H1 (cell line): ENCODE results near the gene ZNF226. TPM values are rescaled to one million over a fixed set of nuclear protein-coding genes. Genes with fewer than 3 reads are reported as not detected.

Experiments
- CTCF ChIA-PET: fragments of 300-600 bp; sonication (Branson Sonifier 250); formaldehyde crosslinking; loops from one replicate; lab custom pipeline; 2021; ENCODE audit not compliant: partially characterized antibody; lab: Charles Lee
- POLR2A ChIA-PET: fragments of 300-600 bp; sonication (Branson Sonifier 250); formaldehyde crosslinking; loops from one replicate; lab custom pipeline; 2021; ENCODE audit warnings: inconsistent platforms; ENCODE audit not compliant: partially characterized antibody; lab: Charles Lee
- DNase-seq, 2 experiments: peaks; one replicate each; pipeline versions ENCODE4 v3.0.0 to v3.0.0-alpha.2; 2010 to 2022; ENCODE audit warnings: low spot score in 2 of 2, low read depth in 1 of 2, mixed read lengths in 1 of 2
- FAIRE-seq: peaks from 2 replicates; lab custom pipeline; 2011; peaks lifted over from hg19 to GRCh38; lab: Jason Lieb, UNC
- H2AFZ ChIP-seq: 2 replicates; pipeline ENCODE4 v1.8.1; 2012; ENCODE audit warnings: low read length, inconsistent platforms
- H2AK5ac ChIP-seq: 2 replicates; pipeline ENCODE4 v1.6.1; 2013; ENCODE audit warnings: low read depth, low read length
- H2BK120ac ChIP-seq: replicated peaks from 2 replicates; pipeline ENCODE3; 2013; ENCODE audit warnings: low read depth, low read length, inconsistent platforms
- H2BK12ac ChIP-seq: 2 replicates; pipeline ENCODE4 v1.6.1; 2013; ENCODE audit warnings: low read depth, low read length
- H2BK15ac ChIP-seq: 2 replicates; pipeline ENCODE4 v1.6.1; 2013; ENCODE audit warnings: low read length
- H2BK20ac ChIP-seq: 2 replicates; pipeline ENCODE4 v1.6.1; 2013; ENCODE audit warnings: low read length
- H2BK5ac ChIP-seq: 2 replicates; pipeline ENCODE4 v1.6.1; 2013; ENCODE audit warnings: low read depth, low read length
- H3K14ac ChIP-seq: 2 replicates; pipeline ENCODE4 v1.6.1; 2013; ENCODE audit warnings: inconsistent platforms; ENCODE audit not compliant: insufficient read length
- H3K18ac ChIP-seq: 2 replicates; pipeline ENCODE4 v1.6.1; 2013; ENCODE audit warnings: low read length; ENCODE audit errors: extremely low read depth
- H3K23ac ChIP-seq: 2 replicates; pipeline ENCODE4 v1.6.1; 2013; ENCODE audit warnings: inconsistent platforms; ENCODE audit not compliant: insufficient read length
- H3K23me2 ChIP-seq: 2 replicates; pipeline ENCODE4 v1.6.1; 2013; ENCODE audit warnings: low read depth, low read length
- H3K27ac ChIP-seq: 2 replicates; pipeline ENCODE4 v1.6.1; 2011; ENCODE audit warnings: low read depth, low read length, inconsistent platforms
- H3K27me3 ChIP-seq, 4 experiments: replicated peaks in 1 of 4; 1 replicate in 1 of 4; 2 replicates in 3 of 4; pipeline versions ENCODE4 v1.6.1 to v1.8.1; 2011 to 2013; ENCODE audit warnings: low read length in 3 of 4, mild to moderate bottlenecking in 3 of 4, inconsistent platforms in 2 of 4, mixed read lengths in 2 of 4, moderate library complexity in 1 of 4; ENCODE audit not compliant: control insufficient read depth in 3 of 4, insufficient read depth in 3 of 4; ENCODE audit errors: extremely low read depth in 1 of 4
- H3K36me3 ChIP-seq, 4 experiments: 2 replicates each; pipeline versions ENCODE4 v1.6.1 to v1.8.1; 2011 to 2013; ENCODE audit warnings: mild to moderate bottlenecking in 4 of 4, low read length in 3 of 4, moderate library complexity in 2 of 4, control low read depth in 1 of 4, inconsistent platforms in 1 of 4; ENCODE audit not compliant: insufficient read depth in 4 of 4, control insufficient read depth in 2 of 4
- H3K4ac ChIP-seq: replicated peaks from 2 replicates; pipeline ENCODE3; 2013; ENCODE audit warnings: low read length, low read depth, mixed read lengths, inconsistent platforms; ENCODE audit not compliant: insufficient read length
- H3K4me1 ChIP-seq, 4 experiments: replicated peaks in 1 of 4; 1 replicate in 1 of 4; 2 replicates in 3 of 4; pipeline versions ENCODE4 v1.6.1 to v1.8.1; 2011 to 2013; ENCODE audit warnings: low read length in 3 of 4, inconsistent platforms in 2 of 4, mixed read lengths in 1 of 4; ENCODE audit not compliant: insufficient read depth in 4 of 4, control insufficient read depth in 3 of 4
- H3K4me2 ChIP-seq, 2 experiments: 2 replicates each; pipeline versions ENCODE4 v1.6.1 to v1.8.1; 2011 to 2013; ENCODE audit warnings: low read depth in 2 of 2, low read length in 2 of 2, control low read depth in 1 of 2, inconsistent platforms in 1 of 2, mild to moderate bottlenecking in 1 of 2; ENCODE audit not compliant: insufficient read depth in 1 of 2
- H3K4me3 ChIP-seq, 4 experiments: fragments of 200-600, 300-600 bp in 1 of 4; sonication (generic), shearing (Covaris generic), sonication (Bioruptor Twin) in 1 of 4; 2 replicates each; pipeline versions ENCODE4 v1.5.1 to v1.8.1; 2011 to 2016; ENCODE audit warnings: low read length in 4 of 4, low read depth in 3 of 4, control low read depth in 2 of 4, inconsistent platforms in 2 of 4, mild to moderate bottlenecking in 2 of 4, mixed read lengths in 1 of 4, moderate library complexity in 1 of 4; ENCODE audit not compliant: insufficient read depth in 2 of 4; ENCODE audit errors: extremely low read depth in 1 of 4
- H3K56ac ChIP-seq: replicated peaks from 2 replicates; pipeline ENCODE3; 2013; ENCODE audit warnings: low read depth, mild to moderate bottlenecking, mixed read lengths, low read length, inconsistent platforms; ENCODE audit not compliant: insufficient read length
- H3K79me1 ChIP-seq: 2 replicates; pipeline ENCODE4 v1.6.1; 2013; ENCODE audit warnings: low read depth, low read length, control low read depth
- H3K79me2 ChIP-seq, 2 experiments: 2 replicates each; pipeline versions ENCODE4 v1.6.1 to v1.8.1; 2012 to 2013; ENCODE audit warnings: low read length in 2 of 2, mild to moderate bottlenecking in 2 of 2, inconsistent platforms in 1 of 2; ENCODE audit not compliant: insufficient read depth in 2 of 2, control insufficient read depth in 1 of 2
- H3K9ac ChIP-seq, 4 experiments: replicated peaks in 1 of 4; 1 replicate in 1 of 4; 2 replicates in 3 of 4; pipeline versions ENCODE4 v1.6.1 to v1.8.1; 2011 to 2013; ENCODE audit warnings: low read depth in 3 of 4, low read length in 3 of 4, control low read depth in 2 of 4, mild to moderate bottlenecking in 2 of 4, moderate library complexity in 2 of 4, inconsistent platforms in 1 of 4; ENCODE audit errors: extremely low read depth in 1 of 4
- H3K9me3 ChIP-seq, 2 experiments: 2 replicates each; pipeline versions ENCODE4 v1.6.1 to v1.8.1; 2012 to 2013; ENCODE audit warnings: mild to moderate bottlenecking in 2 of 2, moderate library complexity in 2 of 2, control low read depth in 1 of 2, inconsistent platforms in 1 of 2, low read depth in 1 of 2, low read length in 1 of 2, mixed read lengths in 1 of 2; ENCODE audit not compliant: insufficient read depth in 2 of 2
- H4K20me1 ChIP-seq, 2 experiments: replicated peaks in 1 of 2; 2 replicates each; pipeline versions ENCODE3 to v1.8.1; 2011 to 2013; ENCODE audit warnings: inconsistent platforms in 2 of 2, low read length in 2 of 2, mild to moderate bottlenecking in 1 of 2; ENCODE audit not compliant: insufficient read depth in 2 of 2, control insufficient read depth in 1 of 2
- H4K5ac ChIP-seq: 2 replicates; pipeline ENCODE4 v1.6.1; 2013; ENCODE audit warnings: low read length, low read depth, mixed read lengths, inconsistent platforms; ENCODE audit not compliant: insufficient read length
- H4K8ac ChIP-seq: 2 replicates; pipeline ENCODE4 v1.8.0; 2013; ENCODE audit warnings: mild to moderate bottlenecking, moderate library complexity, low read length, inconsistent platforms; ENCODE audit not compliant: insufficient read depth; ENCODE audit errors: extremely low read depth
- H4K91ac ChIP-seq: replicated peaks from 2 replicates; pipeline ENCODE3; 2013; ENCODE audit warnings: low read length, mixed read lengths, inconsistent platforms; ENCODE audit not compliant: insufficient read length
- BCL11A ChIP-seq, 2 experiments: IDR thresholded peaks; one replicate each; pipeline ENCODE4 v1.6.1; 2011; ENCODE audit warnings: low read depth in 2 of 2, low read length in 2 of 2, mild to moderate bottlenecking in 2 of 2
- CTBP2 ChIP-seq: IDR thresholded peaks from 2 replicates; pipeline ENCODE4 v1.7.0; 2011; ENCODE audit warnings: borderline replicate concordance, mild to moderate bottlenecking, moderate library complexity, mixed read lengths, low read length; ENCODE audit not compliant: insufficient read depth, insufficient read length
- EGR1 ChIP-seq: IDR thresholded peaks from 2 replicates; pipeline ENCODE4 v1.6.1; 2011; ENCODE audit warnings: low read depth, low read length, borderline replicate concordance
- KDM4A ChIP-seq: IDR thresholded peaks from one replicate; pipeline ENCODE4 v1.7.1; 2012; ENCODE audit warnings: low read depth, mild to moderate bottlenecking, moderate library complexity, low read length, inconsistent platforms; ENCODE audit not compliant: severe bottlenecking
- POLR2AphosphoS5 ChIP-seq: IDR thresholded peaks from 2 replicates; pipeline ENCODE4 v1.6.1; 2011; ENCODE audit warnings: low read depth, low read length
- RBBP5 ChIP-seq: IDR thresholded peaks from 2 replicates; pipeline ENCODE4 v1.7.1; 2012; ENCODE audit warnings: low read depth, mild to moderate bottlenecking, inconsistent platforms, low read length, moderate library complexity, borderline replicate concordance
- RFX5 ChIP-seq: IDR thresholded peaks from 2 replicates; pipeline ENCODE4 v1.6.1; 2011; ENCODE audit warnings: low read depth, low read length, improper control_type of control experiment, borderline replicate concordance
- SIX5 ChIP-seq: IDR thresholded peaks from 2 replicates; pipeline ENCODE4 v1.6.1; 2011; ENCODE audit warnings: mild to moderate bottlenecking, low read depth, low read length
- TAF1 ChIP-seq: IDR thresholded peaks from 2 replicates; pipeline ENCODE4 v1.6.1; 2011; ENCODE audit warnings: mild to moderate bottlenecking, low read depth, low read length
- TEAD4 ChIP-seq: IDR thresholded peaks from 2 replicates; pipeline ENCODE4 v1.6.1; 2012; ENCODE audit warnings: low read depth, low read length, inconsistent platforms, mixed read lengths
- YY1 ChIP-seq: IDR thresholded peaks from 2 replicates; pipeline ENCODE4 v1.6.1; 2011; ENCODE audit warnings: low read depth, mild to moderate bottlenecking, low read length
- WGBS, 2 experiments: shearing (Covaris generic) in 1 of 2; methylation state at CpG; one replicate each; pipeline versions ENCODE4 v1.1.6 to v1.1.7; 2013 to 2015; ENCODE audit warnings: low lambda C conversion rate in 2 of 2, mixed read lengths in 2 of 2, inconsistent platforms in 1 of 2, low coverage in 1 of 2, missing lambda C conversion rate in 1 of 2; ENCODE audit not compliant: insufficient replicate concordance in 2 of 2, insufficient coverage in 1 of 2, insufficient read length in 1 of 2; ENCODE audit errors: extremely low coverage in 1 of 2, missing lambda C conversion rate in 1 of 2; 5-methylcytosine and 5-hydroxymethylcytosine counted together
- polyA plus RNA-seq, 7 experiments: library from polyadenylated mRNA; depleted of rRNA in 3 of 7; stranded (reverse) in 5 of 7; unstranded in 2 of 7; fragments of >200 nt in 5 of 7; fragments of 200-250 nt in 2 of 7; gene quantifications; 1 replicate in 5 of 7; 2 replicates in 1 of 7; 4 replicates in 1 of 7; pipeline versions ENCODE4 v1.2.1 to v1.2.3, GENCODE V29; 2011 to 2013; ENCODE audit warnings: missing spikeins in 2 of 7, mixed read lengths in 2 of 7
- total RNA-seq: library from RNA; stranded (reverse); fragmentation: NEBNext Ultra II Directional; extraction: Animal tissue kit (Norgen Biotek cat#: 25700); gene quantifications from 2 replicates; pipeline ENCODE4 v1.2.1, GENCODE V29; 2021

The ZNF226 gene
- total and polyA plus RNA-seq, 2 of the 8 experiments (the other 6 are each of a cell fraction or from before 2014, with no cell fraction given) = 4.1 to 18.3 TPM

DNA sequence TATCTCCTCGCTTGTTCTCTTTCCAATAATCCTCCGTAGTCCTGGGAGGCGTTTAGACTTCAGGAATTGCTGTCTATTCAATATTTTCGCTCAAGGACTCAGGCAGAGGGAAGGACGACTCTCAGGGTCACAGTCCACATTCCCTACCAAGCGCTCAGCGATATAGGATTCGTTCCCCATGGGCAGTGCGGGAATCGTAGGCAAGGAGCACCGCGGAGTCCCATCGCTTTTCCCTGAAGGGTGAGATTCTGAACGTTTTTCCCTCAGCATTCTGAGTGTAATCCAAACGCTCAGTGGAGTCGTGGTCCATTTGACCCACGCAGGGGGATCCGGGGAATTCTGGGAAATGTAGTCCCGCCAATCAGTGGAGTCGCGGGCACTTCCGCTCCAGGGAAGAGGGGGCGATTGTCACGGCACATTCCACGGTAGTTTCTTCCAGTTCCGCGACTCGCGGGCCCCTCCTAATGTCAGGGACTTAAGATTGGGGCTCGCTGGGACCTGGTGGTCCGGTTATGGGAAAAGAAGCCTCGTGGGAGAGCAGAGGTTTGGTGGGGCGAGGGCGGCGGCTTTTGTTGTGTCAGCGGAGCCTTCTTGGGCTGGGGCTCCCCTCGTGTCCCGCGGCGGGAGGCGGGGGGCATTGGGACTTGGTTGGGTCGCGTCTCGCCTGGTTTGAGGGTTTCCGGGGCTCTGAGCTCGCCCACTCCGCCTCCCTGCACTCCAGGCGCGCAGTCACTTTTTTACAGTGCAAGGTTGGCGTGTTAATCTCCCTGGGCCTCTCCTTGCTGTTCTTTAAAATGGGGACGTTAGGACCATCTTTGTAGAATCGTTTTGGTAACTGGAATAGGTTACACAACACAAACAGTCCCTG lies 23.5 kb upstream of the ZNF226 start, which contains the start of gene ZNF234:
ZNF234 (plus strand) TSS at position 364 of the 868 bp plus-strand sequence. CDS start 3,079 bp downstream, outside the sequence.
- Histone ChIP-seq H3K4me3 (peak within 1 kb of the TSS; percentile 68 to 87 (median 78)), H2AFZ (peak within 1 kb of the TSS; percentile 99), H3K23ac (no peak within 1 kb of the TSS), H2BK12ac (no peak within 1 kb of the TSS), H3K4ac (no peak within 1 kb of the TSS), H4K91ac (no peak within 1 kb of the TSS), H3K23me2 (peaks cover 10% of the 10 kb centered on the region; the same call in 1 of the 2 replicates), H3K18ac (peak within 1 kb of the TSS; percentile 60; the same call in 1 of the 2 replicates), H4K5ac (peak within 1 kb of the TSS; percentile 89), H2BK15ac (no peak within 1 kb of the TSS; the same call in 1 of the 2 replicates), H3K56ac (no peak within 1 kb of the TSS), H3K79me1 (no peaks in the 10 kb centered on the region; the same call in 1 of the 2 replicates), H3K14ac (no peak within 1 kb of the TSS), H3K27me3 (no peaks in the 10 kb centered on the region), H3K27ac (no peak within 1 kb of the TSS), H2AK5ac (no peak within 1 kb of the TSS), H3K9ac (peak within 1 kb of the TSS; percentile 21 to 59 (median 32); a peak in 5 of 7 replicates), H3K4me1 (0 out of 7 replicates have a peak, but pooled peaks cover 0 to 2% (median 0%) of the 10 kb centered on the region in 4 experiments), H4K8ac (peak within 1 kb of the TSS; percentile 89), H3K4me2 (peak within 1 kb of the TSS; percentile 63 to 72), H2BK5ac (peak within 1 kb of the TSS; percentile 52; the same call in 1 of the 2 replicates), H3K9me3 (no peaks in the 10 kb centered on the region), H4K20me1 (no peaks in the 10 kb centered on the region), H2BK20ac (no peak within 1 kb of the TSS), H3K79me2 (no peaks in the 10 kb centered on the region), H3K36me3 (peaks cover 0 to 5% (median 0%) of the 10 kb centered on the region in 4 experiments; a peak in 1 of 8 replicates), H2BK120ac (peak within 1 kb of the TSS; percentile 47)
- 3% methylated on average over 51 of the region's 52 CpGs; no CpG with 5 or more reads in 1 of the 2 experiments for WGBS, 2 experiments
- POLR2A ChIA-PET = interaction anchor here (0.9 to 1.4 kb wide), 5 partner anchors 10 to 36 kb away, joined by 3 to 8 read pairs (median 5); partner anchors contain the start of genes ZNF225 and ZNF226
- DNase-seq = peak in 1 of 2 experiments; percentile 72
- FAIRE-seq = no peak
- CTCF ChIA-PET = interaction anchor here (0.7 kb wide), 1 partner anchor 359 kb away, joined by 4 read pairs; the partner anchor contains the start of gene ZNF180
- TF ChIP-seq RFX5 = no peak
- TF ChIP-seq BCL11A (IDR thresholded peaks at IDR 0.05; ENCODE audit: low read depth in 2 of 2, low read length in 2 of 2) = no peak
- TF ChIP-seq RBBP5 = no peak
- 0 out of 2 replicates have a peak, but pooled peaks have one; percentile 27 for TF ChIP-seq YY1
- TF ChIP-seq POLR2AphosphoS5 = 0 out of 2 replicates have a peak, but pooled peaks have one; percentile 28
- TF ChIP-seq EGR1 = 0 out of 2 replicates have a peak, but pooled peaks have one; percentile 31
- peak; percentile 44; the same call in 1 of the 2 replicates for TF ChIP-seq TAF1
- peak; percentile 43; the same call in 1 of the 2 replicates for TF ChIP-seq TEAD4
- TF ChIP-seq SIX5 = peak; percentile 56
- peak; percentile 91 for TF ChIP-seq KDM4A
- no peak for TF ChIP-seq CTBP2
